Calu3 (cell line): ENCODE measurements around the gene RAPGEF5. TPM values are rescaled to one million over a fixed set of nuclear protein-coding genes. Genes with fewer than 3 reads are reported as not detected.

ENCODE experiments used
- BruUV-seq: library from RNA; stranded (reverse); fragments of 400-500 nt; replicated peaks from 2 replicates; lab custom pipeline; 2021; lab: Mats Ljungman, UMichigan
- CTCF ChIA-PET: fragments of 300-600 bp; sonication (Branson Sonifier 250); formaldehyde crosslinking; loops from one replicate; lab custom pipeline; 2022; ENCODE audit warnings: antibody characterized with exemption; lab: Charles Lee
- DNase-seq: peaks from one replicate; pipeline ENCODE4 v3.0.0; 2022
- H3K27ac Mint-ChIP-seq: one replicate; pipeline ENCODE4 v1.8.0; 2022; ENCODE audit warnings: mixed read lengths; ENCODE audit not compliant: unreplicated experiment
- H3K27me3 Mint-ChIP-seq: one replicate; pipeline ENCODE4 v1.8.0; 2022; ENCODE audit warnings: mixed read lengths; ENCODE audit not compliant: unreplicated experiment
- H3K36me3 Mint-ChIP-seq: one replicate; pipeline ENCODE4 v1.8.0; 2022; ENCODE audit warnings: mild to moderate bottlenecking, moderate library complexity, mixed read lengths; ENCODE audit not compliant: insufficient read depth, unreplicated experiment
- H3K4me1 Mint-ChIP-seq: one replicate; pipeline ENCODE4 v1.8.0; 2022; ENCODE audit warnings: mild to moderate bottlenecking, low read depth, mixed read lengths; ENCODE audit not compliant: unreplicated experiment
- H3K4me3 Mint-ChIP-seq: one replicate; pipeline ENCODE4 v1.8.0; 2022; ENCODE audit warnings: mild to moderate bottlenecking, low read depth, moderate library complexity, mixed read lengths; ENCODE audit not compliant: unreplicated experiment
- H3K9me3 Mint-ChIP-seq: one replicate; pipeline ENCODE4 v1.8.0; 2022; ENCODE audit warnings: low read depth, mixed read lengths; ENCODE audit not compliant: unreplicated experiment
- CTCF ChIP-seq: fragments of 200-600 bp; IDR thresholded peaks from one replicate; pipeline ENCODE4 v1.8.0; 2022; ENCODE audit warnings: antibody characterized with exemption; ENCODE audit not compliant: unreplicated experiment
- intact Hi-C: fragments of 100-400 bp; cut with micrococcal nuclease; formaldehyde crosslinking; loops from one replicate; pipeline ENCODE4 v1.10.0; 2022; ENCODE audit not compliant: unreplicated experiment
- total RNA-seq: library from RNA; stranded (reverse); gene quantifications from 2 replicates; pipeline ENCODE4 v1.2.3, GENCODE V29; 2022

Gene RAPGEF5
- total RNA-seq, 1 experiment from 2014 or later = 108 TPM

- H3K27ac Mint-ChIP-seq = no peak overlapping the region
- no peaks in the 10 kb centered on the region for H3K27me3 Mint-ChIP-seq
- DNase-seq = no peak
- intact Hi-C loops = no loop called here
- CTCF ChIA-PET = no interaction called here
- no peaks in the 10 kb centered on the region for H3K9me3 Mint-ChIP-seq
- no TSS peak for BruUV-seq
- peaks cover 19% of the 10 kb centered on the region for H3K4me1 Mint-ChIP-seq
- no peak overlapping the region for H3K4me3 Mint-ChIP-seq
- no peaks in the 10 kb centered on the region for H3K36me3 Mint-ChIP-seq
- TF ChIP-seq CTCF = no peak
Measured at GRCh38 chr7:22393913-22394729, 37.2 kb upstream of the RAPGEF5 start.

- H3K4me1 Mint-ChIP-seq = peaks cover 19% of the 10 kb centered on the region
- CTCF ChIA-PET = interaction anchor here (0.9 to 1.9 kb wide), 2 partner anchors 11 to 86 kb away, joined by 3 to 5 read pairs; no protein-coding TSS in a partner anchor
- no peak for DNase-seq
- H3K9me3 Mint-ChIP-seq = no peaks in the 10 kb centered on the region
- no peaks in the 10 kb centered on the region for H3K27me3 Mint-ChIP-seq
- no peaks in the 10 kb centered on the region for H3K36me3 Mint-ChIP-seq
- H3K4me3 Mint-ChIP-seq = no peak overlapping the region
- intact Hi-C loops = no loop called here
- TF ChIP-seq CTCF = no peak
- BruUV-seq = no TSS peak
- H3K27ac Mint-ChIP-seq = no peak overlapping the region
Measured at GRCh38 chr7:22390516-22390915, 33.6 kb upstream of the RAPGEF5 start.

- H3K27me3 Mint-ChIP-seq = no peaks in the 10 kb centered on the region
- intact Hi-C loops = no loop called here
- peaks cover 16% of the 10 kb centered on the region for H3K4me1 Mint-ChIP-seq
- no peak for DNase-seq
- no TSS peak for BruUV-seq
- TF ChIP-seq CTCF = no peak
- H3K27ac Mint-ChIP-seq = no peak overlapping the region
- H3K36me3 Mint-ChIP-seq = no peaks in the 10 kb centered on the region
- CTCF ChIA-PET = interaction anchor here (0.9 to 1.9 kb wide), 3 partner anchors 12 to 87 kb away, joined by 3 to 5 read pairs (median 3); no protein-coding TSS in a partner anchor
- no peak overlapping the region for H3K4me3 Mint-ChIP-seq
- H3K9me3 Mint-ChIP-seq = no peaks in the 10 kb centered on the region
Measured at GRCh38 chr7:22389892-22390291, 32.9 kb upstream of the RAPGEF5 start.

- Mint-ChIP-seq H3K4me3 (no peak overlapping the region), H3K9me3 (no peaks in the 10 kb centered on the region), H3K4me1 (no peaks in the 10 kb centered on the region), H3K27me3 (no peaks in the 10 kb centered on the region), H3K36me3 (no peaks in the 10 kb centered on the region), H3K27ac (no peak overlapping the region)
- CTCF ChIA-PET = no interaction called here
- DNase-seq = no peak
- TF ChIP-seq CTCF = no peak
- intact Hi-C loops = no loop called here
- no TSS peak for BruUV-seq
Measured at GRCh38 chr7:22387583-22387982, 30.6 kb upstream of the RAPGEF5 start.
